HG02623 (cell line): ENCODE results near the gene WNT3A.
A peak's percentile ranks its signal among the peaks of the same experiment; 100 is the strongest.

Experiments used
- ATAC-seq: cut with Tn5 transposase; IDR thresholded peaks from one replicate; pipeline ENCODE4 v1.9.1; 2021; ENCODE audit warnings: moderate library complexity; ENCODE audit not compliant: unreplicated experiment

The WNT3A gene

DNA sequence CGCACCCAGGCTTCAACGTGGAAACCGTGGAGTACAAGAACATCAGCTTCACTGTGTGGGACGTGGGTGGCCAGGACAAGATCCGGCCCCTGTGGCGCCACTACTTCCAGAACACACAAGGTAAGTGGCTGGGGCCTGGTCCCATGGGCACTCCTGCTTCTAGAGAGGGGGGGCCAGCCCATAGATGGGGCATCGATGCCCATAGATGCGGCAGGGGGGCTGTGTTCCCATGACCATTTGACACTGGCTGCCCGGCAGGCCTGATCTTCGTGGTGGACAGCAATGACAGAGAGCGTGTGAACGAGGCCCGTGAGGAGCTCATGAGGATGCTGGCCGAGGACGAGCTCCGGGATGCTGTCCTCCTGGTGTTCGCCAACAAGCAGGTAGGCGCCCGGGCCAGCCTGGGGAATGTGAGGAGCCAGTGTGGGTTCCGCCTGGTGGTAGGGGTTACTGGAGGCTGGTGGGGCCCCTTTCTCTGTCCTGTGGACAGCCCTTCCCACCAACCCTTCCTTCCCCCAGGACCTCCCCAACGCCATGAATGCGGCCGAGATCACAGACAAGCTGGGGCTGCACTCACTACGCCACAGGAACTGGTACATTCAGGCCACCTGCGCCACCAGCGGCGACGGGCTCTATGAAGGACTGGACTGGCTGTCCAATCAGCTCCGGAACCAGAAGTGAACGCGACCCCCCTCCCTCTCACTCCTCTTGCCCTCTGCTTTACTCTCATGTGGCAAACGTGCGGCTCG is 90.7 kb downstream of the WNT3A start:
- no peak for ATAC-seq

DNA sequence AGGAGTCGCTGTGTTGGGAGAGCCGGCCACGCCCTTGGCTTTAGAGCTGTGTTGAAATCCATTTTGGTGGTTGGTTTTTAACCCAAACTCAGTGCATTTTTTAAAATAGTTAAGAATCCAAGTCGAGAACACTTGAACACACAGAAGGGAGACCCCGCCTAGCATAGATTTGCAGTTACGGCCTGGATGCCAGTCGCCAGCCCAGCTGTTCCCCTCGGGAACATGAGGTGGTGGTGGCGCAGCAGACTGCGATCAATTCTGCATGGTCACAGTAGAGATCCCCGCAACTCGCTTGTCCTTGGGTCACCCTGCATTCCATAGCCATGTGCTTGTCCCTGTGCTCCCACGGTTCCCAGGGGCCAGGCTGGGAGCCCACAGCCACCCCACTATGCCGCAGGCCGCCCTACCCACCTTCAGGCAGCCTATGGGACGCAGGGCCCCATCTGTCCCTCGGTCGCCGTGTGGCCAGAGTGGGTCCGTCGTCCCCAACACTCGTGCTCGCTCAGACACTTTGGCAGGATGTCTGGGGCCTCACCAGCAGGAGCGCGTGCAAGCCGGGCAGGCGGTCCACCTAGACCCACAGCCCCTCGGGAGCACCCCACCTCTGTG is 91.6 kb downstream of the WNT3A start:
- ATAC-seq = no peak

DNA sequence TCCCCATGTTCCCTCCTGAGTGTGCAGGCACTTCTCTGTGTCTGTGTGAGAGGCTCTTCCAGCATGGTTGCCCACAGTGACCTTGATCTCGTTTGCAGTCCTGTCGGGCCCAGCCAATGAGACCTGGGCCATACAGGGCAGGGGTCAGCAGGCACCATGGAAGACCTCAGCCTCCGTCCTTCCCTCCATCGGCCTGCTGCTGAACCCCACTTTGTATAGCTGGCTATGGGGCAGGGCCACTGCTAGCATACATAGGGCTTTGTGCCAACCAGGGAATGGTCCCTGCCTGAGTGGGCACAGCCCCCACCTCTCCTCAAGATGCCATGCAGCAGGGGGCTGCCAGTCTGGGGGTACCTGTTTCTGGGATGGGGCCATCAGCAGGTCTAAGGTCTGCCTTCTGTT is 92.5 kb downstream of the WNT3A start:
- no peak for ATAC-seq

DNA sequence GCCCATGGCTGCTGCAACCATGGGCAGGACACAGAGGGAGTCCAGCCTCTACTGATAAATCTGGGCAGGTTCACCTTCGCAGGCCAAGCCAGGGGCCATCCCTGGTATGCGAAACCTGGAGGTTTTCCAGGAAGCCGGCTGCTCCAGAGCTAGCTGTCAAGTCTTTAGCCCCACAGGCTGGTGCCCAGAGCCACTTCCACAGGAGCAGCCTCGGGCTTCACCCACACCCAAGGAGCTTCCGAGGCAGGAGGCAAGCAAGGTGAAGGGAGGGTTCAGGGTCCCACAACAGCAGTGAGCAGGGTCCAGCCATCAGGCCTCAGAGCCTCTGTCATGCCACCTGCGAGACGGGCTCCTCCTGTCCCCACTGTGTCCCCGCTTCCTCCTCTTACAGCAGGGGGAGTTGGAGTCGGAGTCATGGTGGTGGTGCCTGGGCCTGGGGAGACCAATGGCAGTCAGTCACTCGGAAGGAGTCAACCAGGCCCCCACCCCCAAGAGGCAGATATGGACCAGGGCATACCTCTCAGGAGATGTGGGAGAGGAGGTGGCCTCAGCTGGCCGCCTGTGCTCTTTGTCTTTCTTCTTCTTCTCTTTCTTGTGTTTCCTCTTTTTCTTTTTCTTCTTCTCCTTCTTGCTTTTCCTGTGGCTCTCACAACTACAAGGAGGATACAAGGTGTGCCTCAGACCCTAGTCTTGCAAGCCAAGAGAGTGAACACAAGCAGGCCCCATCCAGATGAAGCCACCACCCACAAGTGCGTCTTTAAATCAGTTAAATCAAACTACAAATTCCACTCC is 94.2 kb downstream of the WNT3A start:
- no peak for ATAC-seq

DNA sequence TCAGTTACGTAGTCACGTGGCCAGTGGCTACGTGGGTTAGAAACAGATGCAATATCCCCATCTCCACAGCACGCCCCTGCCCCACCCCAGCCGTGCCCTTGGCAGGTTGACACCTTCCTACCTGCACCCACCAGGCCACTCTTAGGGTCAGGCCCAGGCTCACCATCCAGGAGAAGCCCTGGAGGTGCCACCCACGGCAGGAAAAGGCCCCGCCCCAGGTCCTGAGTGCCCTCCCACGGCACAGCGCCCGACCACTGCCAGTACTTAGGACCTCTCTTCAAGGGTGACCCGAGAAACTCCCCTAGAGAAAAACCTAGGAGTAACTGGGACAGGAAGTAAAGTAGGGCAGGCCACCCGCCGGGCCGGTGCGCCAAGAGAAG is 94.8 kb downstream of the WNT3A start:
- ATAC-seq = no peak

DNA sequence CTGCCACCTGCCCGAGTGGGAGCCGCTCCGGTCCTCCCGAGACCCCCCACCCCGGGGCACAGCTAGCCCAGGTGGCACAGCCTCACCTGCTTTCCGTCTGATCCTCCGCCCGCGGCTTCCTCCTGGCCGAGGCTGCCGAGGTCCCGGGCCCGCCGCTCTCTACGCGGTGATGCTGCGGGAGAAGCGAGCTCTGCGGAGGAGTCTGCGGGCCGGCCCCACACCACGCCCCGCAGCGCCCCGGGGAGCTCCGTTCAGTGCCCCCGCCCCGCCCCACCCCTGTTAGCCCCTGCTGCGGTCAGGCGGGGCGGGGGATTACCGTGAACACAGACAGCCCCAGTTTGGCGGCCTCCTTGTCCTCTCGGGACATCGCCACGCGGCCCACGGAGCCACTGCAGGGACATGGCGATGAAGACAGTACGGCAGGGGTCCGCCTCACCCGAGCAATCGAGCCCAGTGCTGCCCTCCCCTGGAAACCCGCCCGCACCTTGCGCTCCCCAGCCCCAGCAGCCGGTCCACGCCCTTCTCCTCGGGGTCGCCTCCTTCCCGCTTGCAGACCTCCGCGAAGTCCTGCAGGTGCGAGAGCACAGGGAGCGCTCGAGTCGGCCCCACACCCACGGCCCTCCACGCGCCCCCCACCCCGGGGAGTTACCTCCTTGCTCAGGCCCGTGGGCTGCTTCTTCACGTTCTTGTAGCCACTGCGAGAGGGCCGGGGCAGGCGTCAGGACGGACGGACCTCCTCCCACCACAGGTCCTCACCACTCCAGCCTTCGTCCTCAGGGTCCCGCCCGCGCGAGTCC is 95.4 kb downstream of the WNT3A start:
- ATAC-seq = no peak

DNA sequence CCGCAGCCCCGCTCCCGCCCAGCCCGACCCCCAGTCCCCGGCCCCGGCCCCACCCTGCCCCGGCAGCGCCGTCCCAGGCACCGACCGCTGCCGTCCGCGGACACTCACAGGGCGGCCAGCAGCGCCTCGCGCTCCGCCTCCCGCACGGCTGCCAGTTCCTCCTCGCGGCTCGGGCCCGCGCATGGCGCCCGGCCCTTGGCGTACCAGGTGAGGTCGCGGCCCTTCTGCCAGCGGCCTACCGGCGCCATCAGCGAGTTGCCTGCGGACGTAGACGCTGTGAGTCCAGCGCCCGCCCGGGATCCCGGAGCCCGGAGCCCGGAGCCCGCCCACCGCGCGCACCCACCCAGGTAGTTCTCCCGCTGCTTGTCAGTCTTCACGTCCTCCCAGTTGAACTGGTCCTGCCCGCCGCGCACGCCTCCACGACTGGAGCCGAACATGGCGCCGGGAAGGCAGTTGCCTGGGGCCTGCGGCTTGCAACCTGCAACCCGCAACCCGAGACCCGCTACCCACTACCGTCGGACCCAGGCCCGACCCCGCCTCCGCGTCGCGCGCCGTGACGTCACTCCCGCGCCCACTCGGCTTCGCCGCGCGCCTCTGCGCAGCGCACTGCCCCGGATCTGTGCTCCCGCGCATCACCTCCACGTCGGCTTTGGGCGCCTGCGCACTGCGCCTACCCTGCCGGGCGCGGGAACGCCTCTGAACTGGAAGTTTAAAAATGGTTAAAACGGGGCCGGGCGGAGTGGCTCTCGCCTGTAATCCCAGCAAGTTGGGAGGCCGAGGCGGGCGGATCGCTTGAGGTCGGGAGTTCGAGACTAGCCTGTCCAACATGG is 96.2 kb downstream of the WNT3A start, which contains the start of gene C1orf35:
Gene C1orf35, minus strand, starts transcription at position 535 of the 830 bp plus-strand sequence. Its CDS starts 98 bp downstream, at position 437.
- peak; percentile 70 for ATAC-seq

DNA sequence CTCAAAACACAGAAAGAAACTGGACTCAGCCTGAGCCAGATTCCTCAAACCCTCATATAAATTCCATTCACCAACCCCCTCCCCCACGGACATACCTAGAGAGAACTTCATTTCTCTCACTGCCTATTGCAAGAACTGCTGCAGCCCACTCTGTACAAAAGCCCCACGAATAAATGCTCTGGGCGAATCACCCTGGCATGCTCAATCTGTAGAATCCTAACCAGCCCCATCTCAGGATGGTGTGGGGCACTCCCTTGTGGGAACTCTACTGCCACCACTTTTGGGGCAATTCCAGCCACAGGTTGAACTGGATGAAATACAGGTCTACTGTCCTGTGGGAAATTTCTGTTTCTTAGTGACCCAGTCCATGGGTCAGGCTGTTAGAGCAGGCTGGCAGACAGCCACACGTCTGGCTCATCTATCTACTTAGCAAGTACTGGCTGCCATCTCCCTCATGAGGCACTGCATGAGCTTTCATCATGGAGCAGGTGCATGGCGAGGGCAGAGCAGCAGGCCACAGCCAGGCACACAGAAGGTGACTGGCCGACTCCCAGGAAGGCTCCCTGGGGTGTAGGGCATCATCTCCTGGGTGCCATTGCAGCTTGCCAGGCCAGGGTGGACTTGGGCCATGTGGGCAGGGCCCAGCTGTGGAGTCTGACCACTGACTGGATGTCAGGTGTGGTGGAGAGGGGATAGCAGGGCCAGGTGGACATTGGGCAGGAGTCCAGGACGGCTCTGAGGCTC is 97.9 kb downstream of the WNT3A start:
- no peak for ATAC-seq

DNA sequence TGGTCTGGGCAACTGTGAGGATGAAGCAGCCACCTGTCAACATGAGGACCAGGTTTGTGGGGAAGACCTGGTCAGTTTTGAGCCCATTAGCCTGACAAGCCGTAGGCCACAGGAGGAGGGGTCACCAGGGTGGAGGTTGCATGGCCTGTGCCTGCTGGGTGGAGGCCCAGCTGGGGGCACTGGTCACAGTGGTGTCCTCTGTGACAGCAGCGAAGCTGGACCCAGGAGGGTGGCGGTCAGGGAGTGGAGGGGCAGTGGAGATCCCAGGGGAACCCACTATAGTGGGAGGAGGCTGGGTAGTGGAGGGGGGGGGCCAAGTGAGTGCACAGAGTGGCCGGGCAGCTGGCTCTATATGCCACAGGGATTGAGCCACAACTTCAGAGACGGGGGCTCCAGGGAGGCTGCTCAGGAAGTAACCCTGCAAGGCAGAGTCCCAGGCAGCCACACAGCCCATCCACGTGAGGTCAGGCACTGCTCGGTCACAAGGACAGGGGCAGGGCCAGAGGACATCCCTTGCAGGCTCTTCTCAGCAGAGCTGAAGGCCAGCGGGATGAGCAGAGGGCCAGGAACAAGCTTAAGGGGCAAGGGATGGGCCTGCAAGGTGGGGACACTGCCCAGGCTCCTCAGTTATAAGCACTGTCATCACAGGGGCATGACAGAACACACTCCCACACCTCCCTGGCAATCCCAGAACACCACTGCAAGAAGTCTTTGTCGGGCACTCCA is 98.6 kb downstream of the WNT3A start:
- no peak for ATAC-seq

DNA sequence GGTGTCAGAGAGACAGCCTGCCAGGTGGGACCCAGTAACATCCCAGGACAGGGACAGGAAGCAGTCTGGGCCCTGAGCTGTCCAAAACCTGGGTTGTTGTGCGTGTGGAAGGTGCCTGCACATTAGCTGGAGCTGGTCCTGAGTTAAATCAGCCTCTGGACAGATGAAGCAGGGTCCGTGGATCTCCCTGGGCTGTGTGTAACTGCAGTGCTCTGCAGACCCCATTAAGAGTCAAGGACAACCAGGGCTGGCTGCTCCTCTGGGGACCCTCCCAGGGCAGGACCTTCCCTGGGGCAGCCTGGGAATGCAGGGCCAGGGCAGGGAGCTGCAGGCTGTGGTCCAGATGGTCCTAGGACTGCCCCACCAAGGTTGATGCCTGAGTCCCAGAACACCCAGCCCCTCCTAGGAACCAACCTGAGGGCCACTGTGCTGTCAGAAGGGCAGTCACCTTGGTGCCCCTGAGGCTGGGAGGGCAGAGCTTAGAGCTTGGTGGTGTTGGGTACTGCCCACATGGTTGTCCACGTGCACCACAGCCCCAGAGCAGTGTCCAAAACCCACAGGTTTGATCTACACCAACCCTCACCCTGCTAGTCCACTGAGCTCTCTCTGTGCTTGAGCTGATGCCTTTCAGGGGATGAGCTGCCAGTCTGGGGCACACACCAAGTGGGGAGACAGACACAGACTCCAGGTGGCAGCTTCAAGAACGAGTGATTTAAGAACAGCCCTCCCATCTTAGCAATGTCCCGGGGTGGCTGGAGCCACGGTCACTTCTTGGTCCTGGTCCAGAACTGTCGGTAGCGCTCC is 99.4 kb downstream of the WNT3A start:
- no peak for ATAC-seq

DNA sequence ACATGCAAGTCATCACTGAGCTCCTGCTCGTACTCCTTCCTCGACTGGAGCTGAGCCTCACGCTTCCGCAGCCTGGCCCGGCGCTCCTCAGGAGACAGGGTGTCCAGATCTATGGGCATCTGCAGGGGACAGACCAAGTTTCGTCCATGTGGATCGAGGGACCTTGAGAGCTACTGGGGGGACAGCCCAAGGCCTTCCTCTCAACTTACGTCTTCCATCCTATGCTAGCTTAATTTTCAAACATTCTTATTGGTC is 99.9 kb downstream of the WNT3A start:
- ATAC-seq = no peak

DNA sequence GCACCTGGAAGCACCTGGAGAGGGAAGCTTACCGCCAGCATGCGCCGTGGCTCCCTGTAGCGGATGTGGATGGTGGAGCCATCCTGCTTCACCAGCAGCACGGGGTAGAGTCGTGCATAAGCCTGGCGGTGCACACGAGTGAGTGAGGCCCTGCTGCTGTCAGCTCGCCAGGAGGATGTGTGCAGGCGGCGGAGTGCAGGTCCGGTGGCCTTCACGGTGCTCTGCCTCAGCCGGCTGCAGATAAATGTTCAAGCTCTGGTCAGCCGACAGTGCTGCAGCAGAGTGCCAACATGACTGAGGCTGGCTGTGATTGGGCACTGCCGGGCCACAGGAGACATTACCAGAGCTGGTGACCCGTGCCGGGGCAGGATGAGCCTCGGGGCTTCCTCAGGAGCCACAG is 100.8 kb downstream of the WNT3A start:
- no peak for ATAC-seq

DNA sequence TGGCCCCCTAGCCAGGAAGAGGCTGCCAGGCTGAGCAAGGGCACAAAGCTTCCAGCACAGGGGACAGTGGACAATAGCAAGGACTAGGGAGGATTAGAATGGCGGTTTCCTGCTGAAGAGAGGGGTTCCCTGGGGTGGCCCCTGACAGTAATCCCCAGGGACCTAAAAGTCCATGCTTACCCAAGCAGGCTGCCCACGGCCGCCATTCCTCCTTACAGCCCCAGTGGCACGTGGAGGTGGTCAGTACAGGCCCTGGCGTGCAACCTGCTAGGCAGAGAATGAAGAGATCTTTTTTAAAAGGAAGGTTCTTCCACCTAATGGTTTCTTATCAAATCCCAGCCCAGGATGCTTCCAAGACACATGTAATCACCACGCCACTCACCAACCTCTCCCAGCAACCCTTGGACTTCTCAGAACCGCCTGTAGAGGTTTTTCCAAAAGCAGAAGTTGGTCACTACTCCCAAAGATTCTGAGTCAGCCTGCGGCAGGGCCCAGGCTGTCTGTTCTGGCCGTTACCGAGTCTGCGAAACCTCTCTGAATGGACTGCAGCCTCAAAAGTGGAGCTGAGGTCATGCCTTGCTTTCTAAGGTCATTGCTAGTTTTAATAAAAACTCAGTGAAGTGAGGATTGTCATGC is 101.4 kb downstream of the WNT3A start:
- ATAC-seq = no peak

DNA sequence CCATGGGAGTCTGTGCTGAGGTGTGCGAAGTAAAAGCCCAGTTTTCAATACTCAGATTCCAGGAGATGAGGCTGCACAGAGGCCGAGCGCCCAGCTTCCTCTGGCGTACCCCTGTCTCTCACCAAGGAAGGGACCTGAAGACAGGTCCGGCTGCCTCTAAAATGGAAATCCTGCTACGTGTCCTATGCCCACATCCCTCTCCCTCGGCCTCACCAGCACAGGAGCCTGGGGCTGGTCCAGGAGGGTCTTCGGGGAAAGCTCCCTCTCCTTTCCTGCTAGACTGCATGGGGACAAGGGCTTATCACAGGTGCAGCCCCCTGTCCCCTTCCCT is 101.9 kb downstream of the WNT3A start:
- no peak for ATAC-seq

DNA sequence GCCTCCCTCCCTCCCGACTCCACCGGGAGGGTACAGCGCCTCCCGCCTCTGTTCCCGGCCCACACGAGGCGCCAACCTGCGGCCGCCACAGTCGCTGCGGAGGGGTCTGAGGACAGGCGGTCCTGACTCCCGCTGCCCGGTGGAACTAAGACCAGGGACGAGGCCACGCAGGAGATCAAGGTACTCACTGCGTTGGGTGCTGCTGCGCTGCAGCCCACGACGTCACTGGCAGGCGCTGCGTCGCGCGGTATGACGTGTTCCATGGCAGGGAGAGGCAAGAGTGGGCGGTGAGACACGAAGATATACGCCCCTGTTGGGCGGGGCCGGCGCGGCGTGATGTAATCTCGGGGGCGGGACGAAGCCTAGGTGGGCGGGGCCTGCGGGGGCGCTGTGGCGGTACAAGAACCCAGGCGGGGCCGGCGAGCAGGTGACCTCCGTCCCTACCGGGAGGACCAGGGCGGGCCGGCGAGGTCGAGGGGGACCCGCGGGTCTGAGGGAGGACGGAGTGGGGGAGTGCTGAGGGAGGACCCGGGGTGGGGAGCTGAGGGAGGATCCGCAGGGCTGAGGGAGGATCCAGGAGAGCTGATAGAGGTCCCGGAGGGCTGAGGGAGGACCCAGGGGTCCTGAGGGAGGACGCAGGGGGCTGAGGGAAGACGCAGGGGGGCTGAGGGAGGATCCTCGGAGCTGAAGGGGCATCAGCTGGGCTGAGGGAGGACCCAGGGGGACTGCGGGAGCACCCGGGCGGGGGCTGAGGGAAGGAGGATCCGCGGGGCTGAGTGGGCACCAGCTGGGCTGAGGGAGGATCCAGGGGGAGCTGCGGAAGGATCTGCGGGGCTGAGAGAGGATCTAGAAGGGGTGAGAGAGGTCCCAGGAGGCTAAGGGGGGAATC is 102.5 kb downstream of the WNT3A start, which contains the start of gene MRPL55:
Gene MRPL55, minus strand, starts transcription at position 227 of the 889 bp plus-strand sequence. CDS start 1,039 bp downstream, outside the sequence.
- peak; percentile 86 for ATAC-seq

DNA sequence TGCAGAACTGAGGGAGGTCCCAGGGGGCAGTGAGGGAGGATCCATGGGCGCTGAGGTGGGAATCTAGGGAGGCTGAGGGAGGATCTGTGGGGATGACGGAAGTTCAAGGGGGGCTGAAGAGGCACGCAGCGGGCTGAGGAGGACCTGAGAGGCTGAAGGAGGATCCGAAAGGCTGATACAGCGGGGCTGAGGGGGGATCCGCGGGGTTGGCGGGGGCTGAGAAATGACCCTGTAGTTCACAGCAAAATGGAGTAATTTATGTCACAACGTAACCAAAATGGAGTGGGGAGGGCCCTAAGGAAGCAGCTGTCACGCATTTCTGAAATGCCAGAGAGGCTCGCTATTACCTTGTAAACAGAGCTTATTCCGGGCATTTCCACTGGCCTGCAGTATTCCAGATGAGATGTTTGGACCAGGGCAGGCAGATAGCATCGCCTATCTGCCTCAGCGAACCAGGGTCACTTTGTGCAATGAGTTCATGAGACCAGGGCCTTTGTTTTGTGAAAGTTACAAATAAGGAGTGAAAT is 103.2 kb downstream of the WNT3A start:
- ATAC-seq = peak; percentile 8

DNA sequence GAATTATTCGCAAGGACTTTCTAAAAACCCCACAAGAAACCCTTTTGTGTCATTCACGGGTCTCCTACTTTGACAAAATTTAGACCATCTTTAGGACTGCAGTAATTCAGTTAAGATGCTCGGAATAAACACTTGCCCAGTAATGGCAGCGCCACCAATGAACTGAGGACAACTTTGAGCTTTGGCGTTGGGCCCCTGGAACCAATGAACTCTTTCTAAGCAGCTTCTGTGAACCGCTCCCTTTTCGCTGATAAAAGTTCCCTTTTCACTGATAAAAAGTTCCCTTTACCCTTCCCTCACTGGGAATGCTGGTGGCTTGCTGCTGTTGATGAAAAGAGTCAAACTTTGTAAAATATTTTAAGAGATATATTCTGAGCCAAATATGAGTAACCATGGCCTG is 103.8 kb downstream of the WNT3A start:
- no peak for ATAC-seq
